GM19035 (cell line): Measurements from ENCODE around the gene TRIM65.

ENCODE experiments used
- ATAC-seq: cut with Tn5 transposase; IDR thresholded peaks from one replicate; pipeline ENCODE4 v1.9.1; 2021; ENCODE audit not compliant: unreplicated experiment

TRIM65 gene

GRCh38 chr17:75839942-75840798 is 56.6 kb downstream of the TRIM65 start:
- ATAC-seq = no peak
